SKM-1 (cell line): ENCODE measurements around the gene LCN10.
A peak's percentile ranks its signal among the peaks of the same experiment; 100 is the strongest.

Experiments
- DNase-seq: peaks from one replicate; lab custom pipeline; 2025; ENCODE audit not compliant: unreplicated experiment; lab: John Stamatoyannopoulos, UW

Gene LCN10

DNA sequence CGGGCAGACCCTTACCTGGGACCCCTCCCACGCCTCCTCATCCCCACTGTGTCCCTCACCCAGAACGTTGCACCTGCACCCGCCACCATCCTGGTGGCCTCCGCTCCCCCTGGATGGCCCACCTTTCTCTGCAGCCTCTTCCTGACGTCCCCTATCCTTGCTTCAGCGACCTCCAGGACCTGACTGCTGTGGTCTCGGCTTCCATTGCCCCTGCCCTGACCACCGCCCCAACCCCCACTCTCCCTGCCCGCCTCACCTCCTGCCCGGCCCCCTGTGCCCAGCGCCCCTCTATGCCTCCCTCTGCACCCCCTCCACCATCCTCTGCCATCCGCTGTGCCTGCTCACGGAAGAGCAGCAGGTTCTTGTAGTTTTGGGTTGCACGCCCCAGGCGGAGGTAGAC, 2.2 kb downstream of the LCN10 start:
- no peak for DNase-seq

GRCh38 chr9:136740069-136740468, 2.7 kb downstream of the LCN10 start:
- no peak for DNase-seq

DNA sequence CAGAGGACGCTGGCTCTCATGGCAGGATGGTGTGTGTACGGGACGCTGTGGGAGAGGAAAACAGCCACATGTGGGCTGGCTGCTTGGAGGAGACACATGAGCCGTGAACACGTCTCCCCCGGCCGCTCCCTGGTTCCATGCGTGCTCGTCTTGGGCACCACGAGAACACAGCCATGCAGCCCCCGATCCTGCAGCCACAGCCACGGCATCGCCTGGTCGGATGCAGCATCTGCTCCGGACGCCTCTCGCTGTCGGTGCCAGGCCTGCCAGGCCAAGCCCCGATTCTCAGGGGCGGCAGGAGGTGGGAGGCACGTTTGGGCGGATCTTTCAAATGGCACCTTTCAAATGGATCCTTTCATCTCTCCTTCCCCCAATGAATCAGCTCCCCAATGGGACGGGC, 3.2 kb downstream of the LCN10 start:
- DNase-seq = no peak

DNA sequence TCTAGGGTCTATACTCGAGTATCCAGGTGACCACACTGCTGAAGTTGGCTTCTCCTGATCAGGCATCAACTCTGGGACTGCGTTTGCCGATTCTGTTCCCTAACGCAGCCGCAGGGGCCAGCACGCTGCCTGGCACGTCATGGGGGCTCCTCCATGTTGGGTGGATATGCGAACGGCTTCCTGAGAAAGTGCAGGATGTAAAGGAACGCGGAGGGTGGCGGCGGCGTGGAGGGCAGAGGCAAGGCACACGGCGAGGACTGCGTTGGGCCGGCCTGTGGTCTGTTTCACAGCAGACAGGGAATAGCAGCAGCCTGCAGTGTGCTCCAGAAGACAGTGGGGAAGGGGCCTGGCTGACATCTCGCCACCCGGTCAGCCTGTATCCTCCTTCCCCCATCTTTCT, 3.8 kb downstream of the LCN10 start:
- no peak for DNase-seq

GRCh38 chr9:136735812-136736480, 6.8 kb downstream of the LCN10 start:
- no peak for DNase-seq

- no peak for DNase-seq
These were observed 7.8 kb downstream of the LCN10 start for GRCh38 chr9:136734837-136735496.

DNA sequence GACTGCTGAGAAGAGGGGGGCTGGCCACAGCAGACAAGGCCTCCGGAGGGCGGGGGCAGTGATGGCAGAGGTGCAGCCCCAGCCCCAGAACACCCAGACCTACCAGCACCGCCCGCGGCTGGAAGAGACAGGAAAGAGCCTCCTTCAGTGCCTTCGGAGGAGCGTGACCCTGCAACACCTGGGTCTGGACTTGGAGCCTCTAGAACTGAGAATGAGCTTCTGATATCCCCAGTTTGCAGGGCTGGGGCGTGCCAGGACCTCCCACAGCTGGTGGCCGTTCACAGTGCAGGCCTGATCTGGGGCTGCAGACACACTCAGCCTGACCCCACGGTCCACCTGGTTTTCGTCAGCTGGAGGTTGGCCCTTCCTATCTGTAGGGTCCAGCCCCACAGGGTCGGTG, 9.1 kb downstream of the LCN10 start:
- DNase-seq = no peak

DNA sequence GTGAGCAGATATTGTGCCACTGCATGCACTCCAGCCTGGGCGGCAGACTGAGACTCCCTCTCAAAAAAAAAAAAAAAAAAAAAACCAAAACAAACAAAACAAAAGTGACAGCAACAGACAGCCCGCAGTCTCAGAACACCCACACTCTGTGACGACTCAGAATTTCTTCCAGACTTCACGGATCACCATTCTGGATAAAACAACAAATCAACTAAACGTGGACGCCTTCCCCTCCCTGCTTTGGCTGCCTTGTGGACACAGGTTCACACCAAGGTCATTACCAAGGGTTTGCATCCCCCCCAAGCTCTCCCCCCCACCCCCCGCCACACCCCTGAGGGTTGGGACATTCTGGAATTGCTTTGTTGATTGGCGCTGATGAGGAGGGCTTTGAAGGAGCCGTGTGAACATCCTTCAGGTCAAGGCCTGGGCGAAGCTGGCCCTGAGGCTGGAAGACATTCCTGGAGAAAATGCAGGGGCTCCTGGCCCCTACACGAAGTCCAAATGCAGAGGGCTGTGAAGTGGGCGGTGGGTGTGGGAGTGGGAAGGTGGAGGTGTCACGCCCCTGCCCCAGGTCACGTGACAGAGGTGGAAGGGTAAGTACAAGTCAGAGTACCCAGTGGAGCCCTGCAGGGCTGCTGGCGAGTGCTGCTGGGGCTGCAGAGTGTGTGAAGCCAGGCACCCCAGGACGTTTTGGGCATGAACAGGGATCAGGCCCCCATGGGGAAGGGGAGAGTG, 10.1 kb downstream of the LCN10 start:
- no peak for DNase-seq

DNA sequence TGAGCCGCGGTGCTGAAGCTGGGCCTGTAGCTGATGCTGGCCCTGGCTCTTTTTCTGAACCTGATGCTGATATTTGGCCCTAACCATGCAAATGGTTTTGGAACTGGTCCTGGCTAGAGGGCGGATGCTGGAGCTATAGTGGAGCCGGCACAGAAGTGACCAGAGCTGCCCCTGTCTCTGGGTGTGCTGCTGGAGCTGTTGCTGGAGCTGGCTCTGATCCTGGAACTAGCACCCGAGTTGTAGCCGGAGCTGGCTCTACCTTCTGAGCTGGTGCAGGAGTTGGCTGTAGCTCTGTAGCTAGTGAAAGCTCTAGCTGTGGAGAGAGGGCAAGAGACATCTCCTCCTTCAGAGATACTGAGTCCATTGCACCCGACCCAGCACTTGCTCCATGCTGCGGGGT, 12.8 kb downstream of the LCN10 start:
- no peak for DNase-seq

- no peak for DNase-seq
These were observed 13.6 kb downstream of the LCN10 start for GRCh38 chr9:136729144-136729543.

DNA sequence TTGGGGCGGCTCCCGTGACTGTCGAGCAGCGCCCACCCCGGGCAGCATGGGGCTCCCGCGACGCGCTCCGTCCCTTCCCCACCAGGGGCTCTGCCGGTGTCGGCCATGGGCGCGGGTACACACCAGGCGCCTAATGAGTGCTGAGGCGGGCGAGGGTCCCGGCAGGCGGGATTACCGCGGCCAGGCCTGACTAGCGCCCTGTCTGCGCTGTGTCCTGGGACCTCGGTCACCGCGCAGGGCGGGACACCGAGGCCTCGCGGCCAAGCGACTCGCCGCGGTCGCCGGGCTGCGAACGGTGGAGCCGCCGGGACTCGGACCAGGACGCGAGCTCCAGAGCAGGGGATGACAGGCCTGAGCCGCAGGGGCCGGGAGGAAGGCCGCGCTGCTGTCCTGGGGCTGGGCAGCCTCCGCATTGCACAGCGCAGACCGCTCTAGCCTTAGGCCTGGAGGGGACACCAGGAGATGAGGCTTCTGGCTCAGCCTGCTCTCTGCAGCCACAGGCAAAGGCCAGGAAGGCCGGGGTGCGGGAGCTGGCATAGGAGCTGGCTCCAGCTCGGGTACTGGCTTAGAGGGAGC, 14.1 kb downstream of the LCN10 start:
- no peak for DNase-seq

GRCh38 chr9:136728080-136728547, 14.6 kb downstream of the LCN10 start:
- peak; percentile 53 for DNase-seq

DNA sequence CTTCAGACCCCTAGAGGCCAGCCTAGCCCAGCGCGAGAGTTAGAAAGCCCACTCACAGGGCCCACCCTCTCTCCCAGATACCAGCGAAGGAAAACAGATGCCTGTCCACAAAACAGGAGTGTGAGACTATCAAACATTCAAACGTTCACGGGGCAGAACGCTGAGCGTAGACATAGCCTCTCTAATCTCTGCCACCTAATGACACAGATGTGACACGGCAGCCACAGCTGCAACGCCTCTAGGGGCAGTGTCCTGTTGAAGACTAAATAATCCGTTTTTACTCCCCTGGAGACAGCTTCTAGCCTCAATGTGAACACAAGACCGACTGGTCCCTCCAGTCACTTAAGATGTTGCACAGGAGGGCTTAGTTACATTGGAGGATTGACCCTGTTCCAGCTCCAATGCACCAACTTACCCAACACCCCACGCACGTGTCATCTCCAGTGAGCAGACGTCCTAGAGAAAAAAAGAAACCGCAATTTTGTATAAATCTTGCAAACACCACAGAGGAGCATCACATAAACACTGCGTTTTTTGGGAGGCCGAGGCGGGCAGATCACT, 16.0 kb downstream of the LCN10 start:
- DNase-seq = peak; percentile 30

- no peak for DNase-seq
These were observed 16.6 kb downstream of the LCN10 start for GRCh38 chr9:136726118-136726517.

DNA sequence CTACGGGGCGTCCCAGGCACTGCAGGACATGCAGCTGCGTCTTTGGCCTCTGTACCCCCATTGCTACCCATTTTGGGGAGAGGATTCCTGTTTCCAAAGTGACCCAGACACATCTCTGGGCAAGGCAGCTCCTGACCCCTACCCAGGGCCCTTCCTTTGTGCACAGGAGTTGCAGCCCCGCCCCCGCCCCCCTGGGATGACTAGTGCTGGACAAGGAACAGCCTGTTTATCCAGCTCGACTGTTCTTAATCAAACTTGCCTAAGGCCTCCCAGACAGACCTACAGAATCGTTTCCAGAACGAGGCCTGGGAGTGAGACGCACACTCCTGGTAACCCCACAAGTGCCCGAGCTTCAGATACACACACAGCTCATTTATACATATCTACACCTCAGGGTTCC, 17.1 kb downstream of the LCN10 start:
- no peak for DNase-seq

DNA sequence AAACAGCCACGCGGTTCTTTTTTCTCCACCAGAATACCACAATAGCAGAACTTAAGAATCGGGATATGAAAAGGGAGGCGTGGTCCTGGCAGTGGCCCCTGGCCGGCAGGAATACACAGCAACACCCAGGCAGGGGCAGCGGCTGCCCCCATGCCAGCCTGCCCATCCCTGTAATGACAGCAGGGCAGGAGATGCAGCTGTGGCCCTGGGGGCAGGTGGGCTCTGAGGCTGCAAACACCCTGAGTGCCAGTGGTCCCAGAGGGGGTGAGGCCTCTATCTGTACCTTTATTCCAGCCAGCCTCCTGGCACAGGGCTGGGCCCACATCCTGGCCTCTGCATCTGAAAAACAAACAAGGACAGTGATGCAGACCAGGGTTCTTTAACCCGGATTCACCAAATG, 18.0 kb downstream of the LCN10 start:
- DNase-seq = no peak

GRCh38 chr9:136723989-136724388, 18.8 kb downstream of the LCN10 start:
- no peak for DNase-seq

- no peak for DNase-seq
These were observed 19.3 kb downstream of the LCN10 start for GRCh38 chr9:136723362-136723976.

GRCh38 chr9:136722969-136723356, 19.8 kb downstream of the LCN10 start:
- DNase-seq = no peak

GRCh38 chr9:136722093-136722968, 20.4 kb downstream of the LCN10 start:
- no peak for DNase-seq
